ENCODE data around the gene AVP.

DNA sequence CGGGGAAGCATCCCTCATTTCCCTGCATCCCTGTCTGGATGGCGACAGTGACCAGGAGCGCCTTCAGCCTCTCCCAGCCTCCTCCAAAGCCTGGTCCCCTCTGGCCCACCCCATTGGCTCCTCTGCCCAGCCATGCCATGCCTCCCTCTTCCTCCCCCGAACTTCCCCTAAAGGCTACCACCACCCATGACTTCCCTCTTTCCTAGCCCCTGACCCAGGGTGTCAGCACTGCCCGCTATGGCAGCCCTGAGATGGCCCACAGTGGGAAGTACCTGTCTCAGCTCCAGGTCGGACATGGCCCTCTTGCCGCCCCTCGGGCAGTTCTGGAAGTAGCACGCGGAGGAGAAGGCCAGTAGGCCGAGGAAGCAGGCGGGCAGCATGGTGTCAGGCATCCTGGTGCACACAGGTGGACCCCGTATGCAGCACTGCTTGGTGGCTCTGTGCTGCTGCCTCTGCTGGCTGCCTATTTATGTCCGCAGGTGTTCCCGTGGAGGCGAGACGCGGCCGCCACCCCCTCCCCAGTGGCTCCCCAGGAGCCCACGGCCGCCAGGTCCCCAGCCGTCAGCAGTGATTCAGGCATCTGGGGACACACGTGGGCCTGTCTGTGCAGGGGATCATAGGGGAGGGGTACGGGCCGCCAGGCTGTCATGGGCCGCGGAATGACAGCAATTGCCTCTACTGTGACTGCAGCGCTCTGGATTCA, at the start of gene AVP:
- TF ChIP-seq REST (IDR thresholded peaks at IDR 0.05) (no peak), TAF1 (conservative IDR thresholded peaks at IDR 0.05) (no peak), MAX (IDR thresholded peaks at IDR 0.05) (no peak), RAD21 (IDR thresholded peaks at IDR 0.05) (no peak), EGR1 (IDR thresholded peaks at IDR 0.05; ENCODE audit: low read depth in 2 of 2) (no peak), JUND (IDR thresholded peaks at IDR 0.05) (no peak), GABPA (IDR thresholded peaks at IDR 0.05 in 1 of 2, conservative IDR thresholded peaks at IDR 0.05 in 1 of 2) (no peak)
- TF ChIP-seq, protein P1, sequence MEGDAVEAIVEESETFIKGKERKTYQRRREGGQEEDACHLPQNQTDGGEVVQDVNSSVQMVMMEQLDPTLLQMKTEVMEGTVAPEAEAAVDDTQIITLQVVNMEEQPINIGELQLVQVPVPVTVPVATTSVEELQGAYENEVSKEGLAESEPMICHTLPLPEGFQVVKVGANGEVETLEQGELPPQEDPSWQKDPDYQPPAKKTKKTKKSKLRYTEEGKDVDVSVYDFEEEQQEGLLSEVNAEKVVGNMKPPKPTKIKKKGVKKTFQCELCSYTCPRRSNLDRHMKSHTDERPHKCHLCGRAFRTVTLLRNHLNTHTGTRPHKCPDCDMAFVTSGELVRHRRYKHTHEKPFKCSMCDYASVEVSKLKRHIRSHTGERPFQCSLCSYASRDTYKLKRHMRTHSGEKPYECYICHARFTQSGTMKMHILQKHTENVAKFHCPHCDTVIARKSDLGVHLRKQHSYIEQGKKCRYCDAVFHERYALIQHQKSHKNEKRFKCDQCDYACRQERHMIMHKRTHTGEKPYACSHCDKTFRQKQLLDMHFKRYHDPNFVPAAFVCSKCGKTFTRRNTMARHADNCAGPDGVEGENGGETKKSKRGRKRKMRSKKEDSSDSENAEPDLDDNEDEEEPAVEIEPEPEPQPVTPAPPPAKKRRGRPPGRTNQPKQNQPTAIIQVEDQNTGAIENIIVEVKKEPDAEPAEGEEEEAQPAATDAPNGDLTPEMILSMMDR (IDR thresholded peaks at IDR 0.05; ENCODE audit: low read depth, low read length, missing input control) = no peak
- TF ChIP-seq, protein P2, sequence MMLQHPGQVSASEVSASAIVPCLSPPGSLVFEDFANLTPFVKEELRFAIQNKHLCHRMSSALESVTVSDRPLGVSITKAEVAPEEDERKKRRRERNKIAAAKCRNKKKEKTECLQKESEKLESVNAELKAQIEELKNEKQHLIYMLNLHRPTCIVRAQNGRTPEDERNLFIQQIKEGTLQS (IDR thresholded peaks at IDR 0.05) = no peak
